ENCODE measurements around the gene MXD1.

DNA sequence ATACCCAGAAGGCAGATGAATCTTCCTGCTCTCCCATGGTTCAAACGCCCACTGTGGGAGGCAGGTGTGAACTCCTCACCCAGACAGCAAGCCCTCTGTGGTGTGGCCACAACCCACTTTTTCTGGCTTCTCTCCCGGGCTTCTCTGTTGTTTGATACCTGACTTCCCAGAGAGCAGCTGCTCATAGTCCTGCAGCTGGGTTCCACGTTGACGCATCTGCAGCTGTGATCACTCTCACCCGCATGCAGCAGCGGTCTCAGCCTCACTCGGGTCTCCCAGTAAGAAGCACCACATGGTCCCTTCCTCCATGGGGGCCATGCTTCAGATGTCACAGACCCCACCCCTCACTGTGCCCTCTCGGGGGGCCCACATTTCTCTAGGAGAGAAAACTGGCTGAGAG, 43.1 kb downstream of the MXD1 start:
- no peak for TF ChIP-seq POLR2A (IDR thresholded peaks at IDR 0.05; ENCODE audit: low read depth, low read length)
- TF ChIP-seq POLR2AphosphoS5 (IDR thresholded peaks at IDR 0.05; ENCODE audit: low read depth, low read length): no peak
